ENCODE measurements around the gene HERPUD1.

The HERPUD1 gene

DNA sequence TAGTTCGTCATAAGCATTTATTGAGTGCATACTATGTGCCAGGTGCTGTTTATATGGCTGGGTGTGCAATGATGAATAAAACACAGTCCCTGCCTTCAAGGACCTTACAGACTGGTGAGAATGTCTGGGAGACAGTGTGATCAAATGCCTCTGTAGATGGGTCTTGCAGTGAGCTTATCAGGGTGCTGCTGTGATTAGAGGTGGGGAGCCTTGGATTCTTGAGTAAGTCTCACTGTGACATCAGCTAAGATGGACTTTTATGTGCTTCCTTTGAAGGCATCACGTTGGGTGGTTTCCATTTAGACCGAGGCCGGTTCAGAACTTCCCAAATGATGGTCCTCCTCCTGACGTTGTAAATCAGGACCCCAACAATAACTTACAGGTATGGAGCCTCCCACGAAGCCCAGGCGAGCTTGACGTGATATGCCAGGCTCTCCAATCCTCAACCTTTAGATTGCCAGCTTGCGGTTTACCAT lies 10.0 kb downstream of the HERPUD1 start:
- TF ChIP-seq, protein P1, sequence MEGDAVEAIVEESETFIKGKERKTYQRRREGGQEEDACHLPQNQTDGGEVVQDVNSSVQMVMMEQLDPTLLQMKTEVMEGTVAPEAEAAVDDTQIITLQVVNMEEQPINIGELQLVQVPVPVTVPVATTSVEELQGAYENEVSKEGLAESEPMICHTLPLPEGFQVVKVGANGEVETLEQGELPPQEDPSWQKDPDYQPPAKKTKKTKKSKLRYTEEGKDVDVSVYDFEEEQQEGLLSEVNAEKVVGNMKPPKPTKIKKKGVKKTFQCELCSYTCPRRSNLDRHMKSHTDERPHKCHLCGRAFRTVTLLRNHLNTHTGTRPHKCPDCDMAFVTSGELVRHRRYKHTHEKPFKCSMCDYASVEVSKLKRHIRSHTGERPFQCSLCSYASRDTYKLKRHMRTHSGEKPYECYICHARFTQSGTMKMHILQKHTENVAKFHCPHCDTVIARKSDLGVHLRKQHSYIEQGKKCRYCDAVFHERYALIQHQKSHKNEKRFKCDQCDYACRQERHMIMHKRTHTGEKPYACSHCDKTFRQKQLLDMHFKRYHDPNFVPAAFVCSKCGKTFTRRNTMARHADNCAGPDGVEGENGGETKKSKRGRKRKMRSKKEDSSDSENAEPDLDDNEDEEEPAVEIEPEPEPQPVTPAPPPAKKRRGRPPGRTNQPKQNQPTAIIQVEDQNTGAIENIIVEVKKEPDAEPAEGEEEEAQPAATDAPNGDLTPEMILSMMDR (IDR thresholded peaks at IDR 0.05): no peak

DNA sequence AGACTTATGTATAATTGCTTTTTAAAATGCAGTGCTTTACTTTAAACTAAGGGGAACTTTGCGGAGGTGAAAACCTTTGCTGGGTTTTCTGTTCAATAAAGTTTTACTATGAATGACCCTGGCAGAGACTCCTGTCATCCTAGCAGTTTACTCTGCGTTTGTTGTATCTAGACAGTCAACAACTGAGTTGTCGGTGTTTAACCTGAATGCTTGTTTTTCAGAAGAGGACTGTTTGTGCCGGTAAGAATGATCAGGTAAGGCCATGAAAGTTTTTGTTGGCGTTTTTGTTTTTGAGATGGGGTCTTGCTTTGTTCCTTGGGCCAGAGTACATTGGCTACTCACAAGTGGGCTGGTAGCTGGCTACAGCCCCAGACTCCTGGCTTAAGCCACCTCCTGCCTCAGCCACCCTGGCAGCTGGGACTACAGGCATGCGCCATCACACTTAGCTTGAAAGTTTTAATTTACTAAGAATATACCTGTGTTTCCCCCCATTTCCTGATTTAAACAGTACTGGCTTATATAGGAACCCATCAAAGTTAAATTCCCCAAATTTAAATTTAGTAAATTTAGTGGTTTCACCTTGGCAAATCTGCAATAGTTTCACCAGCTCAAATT lies 11.9 kb downstream of the HERPUD1 start:
- TF ChIP-seq, protein P1 (IDR thresholded peaks at IDR 0.05): no peak

DNA sequence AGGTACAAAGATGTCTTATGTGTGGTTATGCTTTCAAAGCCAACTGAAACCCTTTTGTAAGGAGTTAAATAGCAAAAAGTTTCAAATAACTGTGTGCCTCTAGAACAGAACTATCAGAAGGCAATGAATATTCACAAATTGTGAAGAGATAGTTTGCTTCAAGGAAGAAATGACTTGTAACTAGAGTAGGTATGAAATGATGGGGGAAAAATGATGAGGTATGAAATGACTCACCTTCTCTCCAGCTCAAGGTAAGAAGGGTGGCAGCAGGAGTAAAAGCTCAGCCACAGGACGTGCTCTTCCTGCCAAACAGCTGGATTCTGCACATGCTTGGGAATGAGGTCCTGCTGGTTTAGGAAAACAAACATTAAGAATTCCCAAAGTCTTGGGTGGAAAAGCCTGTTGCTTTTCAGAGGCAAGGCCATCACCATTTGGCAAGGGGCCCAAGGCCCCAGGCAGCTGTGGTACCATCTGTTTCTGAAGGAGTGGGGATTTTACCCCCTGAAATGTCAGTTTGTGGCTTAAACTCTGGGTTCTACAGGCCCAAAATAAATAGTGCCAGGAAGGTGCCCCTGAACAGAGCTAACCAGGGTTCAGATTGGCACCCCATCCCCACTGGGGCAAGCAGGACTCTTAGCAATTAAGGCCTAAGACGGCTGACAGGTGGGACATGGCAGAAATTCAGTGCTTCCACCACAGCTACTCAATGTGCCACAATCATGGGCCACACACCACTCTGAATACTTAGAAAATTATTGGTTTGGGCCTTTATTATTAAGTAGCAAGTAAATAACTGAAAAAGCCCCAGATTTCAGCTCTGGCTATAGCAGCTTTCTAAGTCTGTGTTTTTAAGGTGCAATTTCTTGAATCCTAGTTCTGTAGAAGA lies 13.3 kb downstream of the HERPUD1 start:
- TF ChIP-seq, protein P1 (IDR thresholded peaks at IDR 0.05): no peak

DNA sequence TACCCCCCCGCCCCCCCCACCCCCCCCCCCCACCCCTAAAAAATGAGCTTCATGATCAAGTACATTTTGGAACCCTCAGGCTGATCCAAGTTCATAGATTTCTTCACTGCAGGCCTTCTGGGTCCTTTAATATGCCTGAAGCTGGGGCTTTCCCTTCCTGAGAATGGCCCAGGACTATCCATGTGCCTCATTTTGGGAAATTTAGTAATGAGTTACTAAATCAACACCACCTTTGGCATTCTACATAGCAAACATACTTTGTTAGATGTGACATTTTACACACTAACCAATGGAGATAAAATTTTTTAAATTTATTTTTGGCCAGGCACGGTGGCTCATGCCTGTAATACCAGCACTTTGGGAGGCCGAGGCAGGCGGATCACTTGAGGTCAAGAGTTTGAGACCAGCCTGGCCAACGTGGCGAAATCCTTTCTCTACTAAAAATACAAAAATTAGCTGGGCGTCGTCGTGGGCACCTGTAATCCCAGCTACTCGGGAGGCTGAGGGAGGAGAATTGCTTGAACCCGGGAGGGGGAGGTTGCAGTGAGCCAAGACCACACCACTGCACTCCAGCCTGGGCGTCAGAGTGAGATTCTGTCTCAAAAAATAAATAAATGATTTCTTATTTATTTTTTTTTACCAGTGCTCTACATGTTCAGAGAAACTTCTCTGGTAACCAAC lies 14.0 kb downstream of the HERPUD1 start:
- TF ChIP-seq, protein P1 (IDR thresholded peaks at IDR 0.05): no peak

DNA sequence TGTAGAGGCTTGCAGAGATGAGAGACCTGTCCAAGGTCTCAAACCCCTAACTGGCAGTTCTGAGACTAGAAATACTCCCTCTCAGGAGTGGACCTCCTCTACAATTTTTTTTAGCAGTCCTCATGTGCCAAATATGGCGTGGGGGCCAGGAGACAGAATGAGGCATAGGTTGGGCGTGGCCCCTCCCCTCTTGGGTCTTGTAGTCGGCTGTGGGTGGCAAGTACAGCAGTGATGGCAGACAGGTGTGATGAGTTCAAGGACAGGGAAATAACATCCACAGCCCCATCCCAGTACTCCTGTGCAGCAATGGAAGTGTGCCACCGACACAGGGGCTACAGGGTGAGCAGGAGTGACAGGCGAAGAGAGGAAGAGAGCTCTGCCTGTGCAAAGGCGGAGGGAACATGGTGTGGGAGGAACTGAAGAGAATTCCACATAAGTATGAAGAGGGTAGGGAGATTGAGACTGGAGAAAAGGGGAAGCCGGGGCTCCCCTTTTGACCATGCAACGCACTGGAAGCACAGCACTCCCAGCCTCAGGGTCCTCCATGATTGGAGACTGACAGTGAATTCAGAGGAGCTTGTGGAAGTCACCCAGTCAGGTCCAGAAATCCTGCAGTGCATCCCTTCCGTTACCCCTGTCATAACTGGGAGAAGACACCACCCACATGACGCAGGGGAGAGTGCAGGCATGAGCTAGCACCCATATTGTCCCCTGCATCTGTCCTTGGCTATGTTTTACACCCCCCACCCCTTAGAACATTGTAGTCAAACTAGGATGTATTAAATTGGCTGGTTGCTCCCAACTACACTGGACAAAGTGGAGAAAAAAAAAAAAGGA lies 15.0 kb downstream of the HERPUD1 start:
- TF ChIP-seq, protein P1 (IDR thresholded peaks at IDR 0.05): no peak

DNA sequence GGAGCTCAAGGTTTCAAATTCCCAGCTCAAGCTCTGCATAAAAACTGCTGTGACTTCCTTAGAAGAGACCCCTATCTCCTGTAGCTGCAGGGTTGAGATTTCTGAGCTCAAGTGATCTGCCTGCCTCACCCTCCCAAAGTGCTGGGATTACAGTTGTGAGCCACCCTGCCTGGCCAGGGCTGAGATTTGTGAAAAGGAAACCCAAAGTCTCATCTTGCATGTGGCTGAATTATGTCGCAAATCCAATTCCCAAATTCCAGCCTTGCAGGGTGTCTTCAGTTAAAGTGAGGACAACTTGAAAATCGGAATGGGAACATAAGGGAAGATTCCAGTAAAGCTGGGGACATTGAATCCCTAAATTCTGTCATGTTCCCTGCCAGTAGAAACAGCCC lies 15.7 kb downstream of the HERPUD1 start:
- TF ChIP-seq, protein P1 (IDR thresholded peaks at IDR 0.05): no peak

DNA sequence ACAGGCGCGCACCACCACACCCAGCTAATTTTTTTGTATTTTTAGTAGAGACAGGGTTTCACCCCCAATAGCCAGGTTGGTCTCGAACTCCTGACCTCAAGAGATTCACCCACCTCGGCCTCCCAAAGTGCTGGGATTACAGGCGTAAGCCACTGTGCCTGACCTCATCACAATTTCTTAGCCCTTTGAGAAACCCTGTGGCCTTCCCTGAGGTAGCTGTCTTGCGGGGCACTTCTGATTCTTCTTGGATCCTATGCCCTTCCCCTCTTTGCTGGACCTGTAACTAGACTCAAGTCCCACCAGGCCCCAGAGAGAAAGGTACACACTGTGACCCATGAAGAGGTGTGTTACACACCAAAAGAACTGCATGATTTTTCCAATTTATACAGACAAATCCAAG lies 16.3 kb downstream of the HERPUD1 start:
- TF ChIP-seq, protein P1 (IDR thresholded peaks at IDR 0.05): no peak
